Epithelial cell of esophagus (primary cell): ENCODE measurements around the gene ZC3H8.

Experiments used
- DNase-seq: peaks from one replicate; pipeline ENCODE4 v3.0.0; 2010; ENCODE audit warnings: low read depth
- H3K4me3 ChIP-seq: 2 replicates; pipeline ENCODE4 v1.5.1; 2011; ENCODE audit warnings: mild to moderate bottlenecking, low read length, control low read depth
- CTCF ChIP-seq: IDR thresholded peaks from 2 replicates; pipeline ENCODE4 v1.5.1; 2011; ENCODE audit warnings: low read depth, mild to moderate bottlenecking, low read length, control low read depth, inconsistent platforms; ENCODE audit not compliant: insufficient read depth; ENCODE audit errors: missing control alignments

The ZC3H8 gene

GRCh38 chr2:112254466-112255240 lies at the start of gene ZC3H8:
ZC3H8 (minus strand) TSS chr2:112255042; CDS start chr2:112254981, 61 bp downstream.
- DNase-seq = peak; percentile 90
- peak within 1 kb of the TSS; percentile 68 for H3K4me3 ChIP-seq
- no peak for TF ChIP-seq CTCF

- H3K4me3 ChIP-seq = no peak overlapping the region
- TF ChIP-seq CTCF = no peak
- DNase-seq = no peak
Measured at GRCh38 chr2:112304298-112304941, 49.6 kb upstream of the ZC3H8 start.

GRCh38 chr2:112301973-112302372 lies 47.1 kb upstream of the ZC3H8 start:
- no peak overlapping the region for H3K4me3 ChIP-seq
- no peak for TF ChIP-seq CTCF
- no peak for DNase-seq

GRCh38 chr2:112301171-112301584 lies 46.3 kb upstream of the ZC3H8 start:
- no peak overlapping the region for H3K4me3 ChIP-seq
- no peak for DNase-seq

GRCh38 chr2:112296407-112296806 lies 41.6 kb upstream of the ZC3H8 start:
- TF ChIP-seq CTCF = no peak
- DNase-seq = no peak
- H3K4me3 ChIP-seq = no peak overlapping the region

More at GRCh38 chr2:112301171-112301584, 46.3 kb upstream of the ZC3H8 start:
- TF ChIP-seq CTCF = no peak

GRCh38 chr2:112295407-112296078 lies 40.7 kb upstream of the ZC3H8 start:
- DNase-seq = no peak
- H3K4me3 ChIP-seq = no peak overlapping the region
- TF ChIP-seq CTCF = no peak
